ENCODE results near the gene AMN.
"Not testable (repeated sequence)": the region's sequence is repeated elsewhere in the genome, so short reads cannot be mapped to it uniquely, and the experiment has no call there.

AMN gene

GRCh38 chr14:102922490-102923200 lies at the start of gene AMN:
AMN (plus strand) TSS chr14:102922663; CDS start chr14:102922689, 26 bp downstream.
- no peak for DNase-seq (ENCODE audit: low read depth)

- no peak for DNase-seq (ENCODE audit: low read depth)
Observed at GRCh38 chr14:102873131-102873530, 49.3 kb upstream of the AMN start.

- DNase-seq (ENCODE audit: low read depth): no peak
Observed at GRCh38 chr14:102873546-102874061, 48.9 kb upstream of the AMN start.

GRCh38 chr14:102875652-102876051 lies 46.8 kb upstream of the AMN start:
- DNase-seq (ENCODE audit: low read depth): no peak

GRCh38 chr14:102877511-102877910 lies 45.0 kb upstream of the AMN start:
- DNase-seq (ENCODE audit: low read depth): not testable (repeated sequence)

GRCh38 chr14:102878174-102878969 lies 44.1 kb upstream of the AMN start:
- DNase-seq (ENCODE audit: low read depth): no peak

- no peak for DNase-seq (ENCODE audit: low read depth)
Observed at GRCh38 chr14:102878970-102879460, 43.4 kb upstream of the AMN start.

GRCh38 chr14:102882226-102882906 lies 40.1 kb upstream of the AMN start:
- DNase-seq (ENCODE audit: low read depth): no peak

GRCh38 chr14:102883089-102883541 lies 39.3 kb upstream of the AMN start:
- DNase-seq (ENCODE audit: low read depth): no peak

- DNase-seq (ENCODE audit: low read depth): no peak
Observed at GRCh38 chr14:102883554-102883953, 38.9 kb upstream of the AMN start.

- DNase-seq (ENCODE audit: low read depth): no peak
Observed at GRCh38 chr14:102885737-102886447, 36.6 kb upstream of the AMN start.

GRCh38 chr14:102888748-102889147 lies 33.7 kb upstream of the AMN start:
- no peak for DNase-seq (ENCODE audit: low read depth)

GRCh38 chr14:102889615-102890014 lies 32.8 kb upstream of the AMN start:
- DNase-seq (ENCODE audit: low read depth): no peak

GRCh38 chr14:102891111-102891510 lies 31.4 kb upstream of the AMN start:
- DNase-seq (ENCODE audit: low read depth): no peak

- peak; percentile 22 for DNase-seq (ENCODE audit: low read depth)
Observed at GRCh38 chr14:102891556-102891955, 30.9 kb upstream of the AMN start.

GRCh38 chr14:102892651-102893050 lies 29.8 kb upstream of the AMN start:
- DNase-seq (ENCODE audit: low read depth): no peak

GRCh38 chr14:102893452-102893851 lies 29.0 kb upstream of the AMN start:
- DNase-seq (ENCODE audit: low read depth): peak; percentile 86

- DNase-seq (ENCODE audit: low read depth): not testable (repeated sequence)
Observed at GRCh38 chr14:102896735-102897134, 25.7 kb upstream of the AMN start.

- DNase-seq (ENCODE audit: low read depth): no peak
Observed at GRCh38 chr14:102897299-102898027, 25.0 kb upstream of the AMN start.

- DNase-seq (ENCODE audit: low read depth): no peak
Observed at GRCh38 chr14:102898298-102898697, 24.2 kb upstream of the AMN start.

All from fibroblast of the conjunctiva (primary cell).